Suppressor macrophage treated with lipopolysaccharide for 1 hour (primary cell): ENCODE measurements around the gene HSPB3.
"Not testable (repeated sequence)": the region's sequence is repeated elsewhere in the genome, so short reads cannot be mapped to it uniquely, and the experiment has no call there.

ENCODE experiments used
- DNase-seq, 3 donors: peaks; one replicate each; pipeline ENCODE4 v3.0.0-alpha.2; 2020 to 2022

Gene HSPB3

DNA sequence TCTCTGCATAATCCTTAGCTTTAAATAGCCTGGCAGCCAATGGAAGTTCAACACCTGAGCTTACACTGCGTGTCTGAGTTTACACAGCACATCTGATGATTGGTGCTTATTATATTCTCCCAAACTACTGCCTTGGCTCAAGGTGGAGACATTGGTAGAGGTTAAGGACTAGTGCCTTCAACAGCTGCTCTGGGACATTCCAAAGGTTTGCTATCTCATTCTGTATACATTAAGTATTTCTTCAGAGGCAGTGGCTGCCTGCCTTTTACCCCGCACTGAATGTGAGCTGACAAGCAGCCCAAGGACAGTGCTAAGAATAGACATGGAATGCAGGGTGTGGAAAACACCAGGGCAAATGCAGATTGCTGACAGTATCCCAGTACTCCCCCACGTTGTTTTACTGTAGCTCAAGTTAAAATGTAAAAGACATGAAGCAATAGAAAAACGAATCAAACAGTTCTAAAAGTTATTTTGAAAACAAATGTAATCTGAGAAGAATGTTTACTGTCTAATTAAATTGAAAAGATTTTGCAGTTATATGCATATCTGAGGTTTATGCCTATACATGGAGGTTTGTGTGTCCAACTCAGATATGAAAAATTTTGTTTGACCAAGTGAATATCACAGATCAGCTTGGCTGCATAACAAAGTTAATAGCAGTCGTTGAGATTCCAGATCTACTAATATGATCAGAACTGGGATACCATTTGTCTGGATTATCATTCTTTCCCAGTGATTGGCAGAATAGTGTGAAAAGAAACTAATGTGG lies 1.8 kb downstream of the HSPB3 start:
- DNase-seq: no peak

DNA sequence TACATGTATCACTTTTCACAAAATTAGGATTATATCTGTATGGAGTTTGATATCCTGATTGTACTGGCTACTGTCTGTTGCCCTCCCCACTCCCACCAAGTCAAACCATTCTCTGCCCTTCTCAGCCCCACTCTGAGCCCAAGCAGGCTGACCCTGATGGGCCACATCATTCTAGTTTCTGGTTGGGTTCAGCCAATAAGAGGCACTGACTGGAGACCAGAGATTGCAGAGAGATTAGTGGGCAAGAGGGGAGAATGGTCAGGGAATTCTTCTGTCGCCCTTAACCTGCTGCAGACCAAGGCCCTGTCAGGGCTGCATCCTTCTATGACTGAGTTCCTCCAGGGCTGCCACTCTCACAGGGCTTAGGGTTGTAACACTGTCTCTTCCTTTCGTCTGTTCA lies 2.7 kb downstream of the HSPB3 start:
- no peak for DNase-seq

DNA sequence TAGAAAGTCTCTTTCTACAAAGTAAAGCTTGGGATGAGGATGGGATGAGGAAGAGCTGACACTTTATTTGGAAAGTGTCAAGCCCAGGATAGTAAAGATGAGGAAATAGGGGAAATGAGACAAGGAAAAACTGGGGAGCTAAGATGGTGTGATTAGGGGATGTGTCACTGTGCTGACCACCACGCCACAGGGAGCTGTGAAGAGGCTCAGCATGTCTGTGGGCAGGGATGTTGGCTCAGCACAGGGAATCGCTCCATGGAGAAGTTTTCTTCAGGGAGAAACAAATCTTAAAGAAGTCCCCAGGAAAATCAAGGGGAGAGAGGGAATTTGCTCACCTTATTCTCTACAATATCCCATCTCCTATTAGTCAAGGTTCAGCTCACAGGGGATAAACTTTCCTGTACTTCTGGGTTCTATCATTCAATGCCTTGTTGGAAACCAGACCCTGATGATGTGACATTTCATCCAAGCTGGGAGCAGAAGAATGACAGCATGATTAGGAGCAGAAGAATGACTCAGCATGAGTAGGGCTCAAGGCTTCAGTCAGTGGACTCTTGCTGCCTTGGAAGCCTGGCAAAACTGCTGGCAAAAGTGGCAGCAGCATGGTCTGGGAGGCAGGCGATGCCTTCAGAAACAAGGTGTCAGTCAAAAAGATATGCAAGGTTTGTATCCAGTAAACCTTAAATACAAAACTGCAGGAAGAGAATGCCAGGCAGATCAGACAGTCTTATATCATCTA lies 4.9 kb downstream of the HSPB3 start:
- DNase-seq: no peak

DNA sequence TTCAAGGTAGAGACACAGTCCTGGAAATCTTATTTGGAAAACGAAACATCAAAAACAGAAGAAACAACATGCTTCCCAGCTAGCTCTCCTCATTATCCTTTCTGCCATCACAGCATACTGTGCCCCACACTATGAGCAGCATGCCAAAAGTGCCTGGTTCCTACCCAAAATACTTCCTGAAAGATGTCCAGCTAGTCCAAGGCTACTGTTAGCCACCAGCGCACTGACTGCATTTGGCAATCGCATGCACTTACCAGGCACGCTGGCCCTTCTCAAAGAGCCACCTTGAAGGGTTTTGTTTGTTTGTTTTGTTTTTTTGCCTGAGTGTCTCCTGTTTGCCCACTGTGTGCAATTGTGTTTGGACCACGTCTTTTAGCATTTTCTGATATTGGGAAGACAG lies 6.8 kb downstream of the HSPB3 start:
- no peak for DNase-seq

DNA sequence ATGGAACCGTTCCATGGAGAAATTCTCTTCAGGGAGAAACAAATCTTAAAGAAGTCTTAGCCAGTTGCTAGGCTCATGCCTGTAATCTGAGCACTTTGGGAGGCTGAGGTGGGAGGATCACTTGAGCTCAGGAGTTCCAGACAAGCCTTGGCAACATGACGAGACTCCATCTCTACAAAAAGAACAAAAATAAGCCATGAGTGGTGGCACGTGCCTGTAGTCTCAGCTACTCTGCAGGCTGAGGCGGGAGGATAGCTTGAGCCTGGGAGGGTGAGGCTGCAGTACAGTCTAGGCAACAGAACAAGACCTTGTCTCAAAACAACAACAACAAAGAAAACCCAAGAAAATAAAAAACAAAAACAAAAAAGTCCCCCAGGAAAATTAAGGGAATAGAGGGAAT lies 8.2 kb downstream of the HSPB3 start:
- no peak for DNase-seq

DNA sequence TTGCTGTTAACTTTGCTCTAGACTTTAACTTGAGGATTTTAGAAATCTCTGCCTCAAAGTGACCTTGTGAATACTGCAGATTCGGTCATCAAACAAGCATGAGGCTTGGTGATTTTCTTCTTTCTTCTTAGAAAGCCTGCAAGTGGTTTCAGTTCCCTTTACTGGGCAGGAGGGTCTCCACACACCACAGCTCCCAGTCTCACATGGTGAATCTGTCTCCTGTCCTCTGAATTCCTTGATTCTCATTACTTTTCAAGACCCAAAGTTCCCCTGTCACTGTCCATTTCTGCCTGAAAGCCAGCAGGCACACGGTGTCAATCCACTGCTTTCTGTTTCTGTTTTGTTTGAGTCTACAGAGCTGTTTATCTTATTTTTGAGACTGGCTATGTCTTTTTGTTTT lies 14.1 kb downstream of the HSPB3 start:
- peak in 2 of 3 donors; percentile 9 to 22 for DNase-seq

DNA sequence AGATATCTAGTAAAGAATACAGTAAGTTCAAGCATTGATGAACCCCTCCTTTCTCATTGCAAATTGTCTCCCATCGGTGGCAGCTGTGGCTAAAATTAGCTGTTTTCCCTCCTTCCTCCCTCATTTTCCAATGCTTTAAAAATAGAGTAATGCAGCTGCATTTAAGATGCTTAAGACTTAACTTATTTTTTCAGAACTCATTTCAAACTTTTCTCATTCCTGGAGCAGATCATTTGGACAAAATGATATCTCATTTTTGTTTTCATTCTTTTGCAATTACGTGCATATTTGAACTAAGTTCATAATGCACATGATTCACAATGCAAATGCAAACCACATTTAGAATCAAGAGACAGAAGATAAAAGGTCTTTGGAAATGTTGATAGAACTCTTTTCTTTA lies 14.6 kb downstream of the HSPB3 start:
- no peak for DNase-seq

DNA sequence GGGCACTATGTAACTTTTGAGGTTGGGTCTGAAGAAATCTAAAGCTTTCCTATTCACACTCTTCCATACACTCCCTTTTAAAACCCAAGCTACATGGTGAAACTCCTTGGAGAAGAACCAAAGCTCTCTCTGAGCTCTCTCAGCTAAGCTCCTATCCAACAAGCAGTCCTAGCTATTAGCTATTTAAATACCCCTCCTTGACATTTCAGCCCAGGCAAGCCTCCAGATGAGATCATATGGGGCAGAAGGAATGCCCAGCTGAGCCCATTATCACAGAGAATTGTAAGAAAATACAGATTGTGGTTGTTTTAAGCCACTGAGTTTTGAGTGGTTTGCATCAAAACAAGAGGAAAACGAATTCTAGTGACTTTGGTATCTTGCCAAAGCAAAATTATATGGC lies 15.2 kb downstream of the HSPB3 start:
- DNase-seq: no peak

DNA sequence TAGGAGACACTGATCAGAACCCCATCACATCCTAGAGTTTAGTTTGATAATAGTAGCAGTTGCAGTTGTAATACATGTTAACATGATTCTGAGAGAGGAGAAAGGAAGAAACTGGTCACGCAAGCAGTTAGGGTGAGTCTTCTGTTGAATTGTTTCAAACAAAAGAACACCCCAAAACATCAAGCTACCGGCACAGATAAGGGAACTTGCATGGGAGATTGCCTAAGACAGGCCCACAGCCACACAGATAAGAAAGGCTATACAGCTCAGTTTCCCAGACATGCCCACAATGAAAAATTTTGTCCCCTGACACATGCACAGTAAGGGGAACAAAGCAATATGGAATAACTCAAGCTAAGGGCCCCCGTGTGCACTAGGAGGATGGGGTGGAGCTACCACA lies 15.9 kb downstream of the HSPB3 start:
- no peak for DNase-seq

DNA sequence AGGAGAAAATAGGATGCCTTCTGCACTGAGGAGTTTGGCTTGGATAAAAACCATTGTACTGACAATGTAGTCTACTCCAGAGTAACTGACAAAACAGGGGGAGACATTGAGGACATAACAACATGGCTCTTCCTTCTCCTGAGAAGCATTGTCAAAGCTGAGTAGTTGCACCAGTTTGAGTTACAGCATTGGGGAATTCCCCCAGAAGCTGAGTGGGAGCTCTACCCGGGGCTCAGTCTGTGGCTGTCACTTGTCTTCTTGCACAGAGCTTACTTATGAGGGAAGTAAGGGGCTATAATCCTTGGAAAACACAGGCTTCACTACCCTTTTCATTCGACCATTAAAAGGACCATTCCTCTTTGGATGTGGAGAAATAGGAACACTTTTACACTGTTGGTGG lies 21.2 kb downstream of the HSPB3 start:
- DNase-seq: peak; percentile 62 to 67 (median 65)

DNA sequence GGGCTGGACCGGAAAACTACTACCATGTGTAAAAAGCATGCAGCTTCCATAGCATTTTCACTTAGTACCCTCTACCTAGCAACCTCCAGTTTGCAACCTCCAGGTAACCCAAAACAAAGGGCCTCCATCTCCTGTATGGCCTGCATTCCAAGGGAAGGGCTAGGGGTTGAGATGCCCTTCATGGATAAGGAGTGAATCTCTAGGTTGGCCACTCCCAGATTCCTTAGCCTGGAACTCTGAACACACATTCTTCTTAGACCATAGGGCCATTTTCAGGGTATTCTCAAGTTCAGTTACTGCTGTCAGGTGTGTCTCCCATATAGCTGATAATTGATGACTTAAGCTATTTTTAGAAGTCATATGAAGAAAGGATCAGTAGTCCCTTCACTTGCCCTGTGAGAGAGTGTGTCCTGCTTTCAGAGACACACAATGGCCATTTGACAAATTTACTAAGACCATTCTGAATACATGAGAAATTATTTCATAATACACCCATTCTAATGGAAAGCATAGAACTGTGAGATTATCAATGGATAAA lies 22.5 kb downstream of the HSPB3 start:
- DNase-seq: no peak

DNA sequence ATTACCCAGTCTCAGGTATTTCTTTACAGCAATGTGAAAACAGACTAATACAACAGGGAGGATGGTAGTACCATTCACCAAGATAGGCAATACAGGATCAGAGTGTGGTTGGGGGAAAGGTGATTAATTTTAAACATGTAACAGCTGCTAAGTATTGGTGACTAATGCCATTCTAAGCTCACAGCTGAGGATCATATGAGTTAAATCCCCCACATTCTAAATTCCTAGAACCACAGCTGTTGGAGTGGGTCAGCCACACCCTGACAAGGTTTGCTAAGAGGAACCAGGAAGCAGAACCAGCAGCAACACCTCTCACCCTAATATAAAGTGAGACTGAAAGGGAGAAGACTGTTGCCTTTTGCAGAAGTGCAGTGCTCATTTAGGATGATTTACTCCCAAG lies 24.8 kb downstream of the HSPB3 start:
- DNase-seq: peak in 1 of 3 donors; percentile 25

DNA sequence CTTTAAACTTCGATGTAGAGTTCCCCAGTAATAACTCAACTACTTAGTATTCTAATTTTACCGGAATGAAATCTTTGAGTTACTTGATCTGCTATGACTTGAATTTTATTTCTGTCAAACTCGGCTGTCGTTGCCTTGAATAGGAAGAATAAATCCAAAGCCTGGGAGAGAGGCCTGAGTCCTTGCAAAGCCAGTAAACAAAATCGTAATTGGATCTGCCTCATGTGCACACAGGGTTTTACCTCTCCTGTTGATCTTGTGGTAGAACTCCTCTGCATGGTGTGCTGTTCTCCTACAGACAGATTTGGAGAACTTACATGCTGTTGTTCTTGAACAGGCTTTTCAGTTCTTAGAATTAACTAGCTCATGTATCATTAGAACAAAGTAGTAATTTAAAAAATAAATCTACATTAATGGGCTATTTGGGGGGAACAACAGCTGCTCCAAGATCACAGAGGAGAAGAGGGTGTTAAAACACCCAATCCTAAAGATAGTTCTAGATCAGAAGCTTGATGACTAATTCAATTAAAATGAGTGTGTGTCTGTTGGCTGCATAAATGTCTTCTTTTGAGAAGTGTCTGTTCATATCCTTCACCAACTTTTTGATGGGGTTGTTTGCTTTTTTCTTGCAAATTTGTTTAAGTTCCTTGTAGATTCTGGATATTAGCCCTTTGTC lies 28.9 kb downstream of the HSPB3 start:
- no peak for DNase-seq

DNA sequence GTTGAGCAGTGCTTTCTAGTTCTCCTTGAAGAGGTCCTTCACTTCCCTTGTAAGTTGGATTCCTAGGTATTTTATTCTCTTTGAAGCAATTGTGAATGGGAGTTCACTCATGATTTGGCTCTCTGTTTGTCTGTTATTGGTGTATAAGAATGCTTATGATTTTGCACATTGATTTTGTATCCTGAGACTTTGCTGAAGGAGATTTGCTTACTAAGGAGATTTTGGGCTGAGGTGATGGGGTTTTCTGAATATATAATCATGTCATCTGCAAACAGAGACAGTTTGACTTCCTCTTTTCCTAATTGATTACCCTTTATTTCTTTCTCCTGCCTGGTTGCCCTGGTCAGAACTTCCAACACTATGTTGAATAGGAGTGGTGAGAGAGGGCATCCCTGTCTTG lies 30.2 kb downstream of the HSPB3 start:
- DNase-seq: not testable (repeated sequence)

DNA sequence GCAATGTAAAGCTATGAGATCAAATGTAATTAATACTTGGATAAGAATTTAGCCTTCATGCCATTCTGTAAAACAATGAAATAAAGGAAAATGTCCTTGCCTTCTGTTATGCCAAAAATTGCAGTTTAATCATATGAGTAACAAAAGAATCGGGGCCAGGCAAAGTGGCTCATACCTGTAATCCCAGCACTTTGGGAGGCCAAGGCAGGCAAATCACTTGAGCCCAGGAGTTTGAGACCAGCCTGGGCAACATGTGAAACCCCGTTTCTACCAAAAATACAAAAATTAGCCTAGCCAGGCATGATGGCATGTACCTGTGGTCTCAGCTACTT lies 34.1 kb downstream of the HSPB3 start:
- not testable (repeated sequence) for DNase-seq

DNA sequence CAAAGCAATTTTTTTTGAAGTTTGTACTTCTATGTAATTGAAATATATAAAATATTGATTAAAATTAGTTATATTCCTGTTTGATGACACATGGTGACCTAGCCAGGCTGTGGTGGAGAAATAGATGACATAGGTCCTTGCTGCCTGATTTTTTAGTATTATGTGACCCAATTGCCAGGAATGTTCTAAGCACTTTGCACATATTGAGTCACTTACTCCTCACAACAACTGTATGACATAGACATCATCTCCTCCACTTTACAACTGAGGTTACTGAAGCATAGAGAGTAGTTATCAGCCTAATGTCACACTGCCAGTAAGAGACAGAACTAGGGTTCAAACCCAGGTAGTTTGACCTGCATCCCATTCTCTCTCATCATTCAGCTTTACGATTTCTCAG lies 35.8 kb downstream of the HSPB3 start:
- no peak for DNase-seq

DNA sequence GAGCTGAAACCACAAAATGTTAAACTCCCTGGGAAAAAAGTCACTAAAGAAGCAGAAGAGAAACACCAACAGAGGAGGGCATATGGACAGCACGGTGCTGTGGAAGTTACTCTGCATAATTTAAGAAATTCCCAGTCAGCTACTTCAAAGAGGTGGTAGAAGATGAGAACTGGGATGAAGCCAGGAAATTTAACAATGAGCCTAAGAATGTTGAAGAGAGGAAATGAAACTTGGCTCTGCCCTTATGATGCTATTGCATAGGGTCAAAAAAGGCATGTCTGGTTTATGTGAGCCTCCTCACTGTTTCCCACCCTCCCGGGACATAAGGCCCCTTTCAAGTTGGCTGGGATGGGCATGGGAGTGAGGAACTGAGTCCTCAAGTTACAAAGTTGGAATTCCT lies 36.7 kb downstream of the HSPB3 start:
- peak in 1 of 3 donors; percentile 21 for DNase-seq

DNA sequence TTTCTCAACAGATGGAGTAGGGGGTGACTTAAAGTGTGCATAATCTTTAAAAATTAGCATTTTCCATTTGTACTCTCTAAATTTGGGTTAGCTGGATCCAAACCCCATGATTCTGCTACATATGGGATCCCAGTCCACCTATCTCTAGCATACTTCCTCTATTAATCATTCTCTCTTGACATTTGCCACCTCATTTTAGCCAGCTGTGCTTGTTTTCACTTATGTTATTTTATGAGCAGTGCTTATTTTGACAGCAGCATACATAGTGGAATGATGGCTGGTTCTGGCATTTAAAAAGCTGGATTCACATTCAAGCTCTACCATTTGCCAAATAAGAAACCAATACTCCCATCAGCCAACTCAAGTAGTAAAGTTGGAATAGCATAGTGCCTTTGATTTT lies 39.5 kb downstream of the HSPB3 start:
- DNase-seq: no peak
